ENCODE measurements around the gene P4HA2.

Gene P4HA2

GRCh38 chr5:132267166-132267739, 39.6 kb upstream of the P4HA2 start:
- no peak for DNase-seq
- POLR2A ChIA-PET, result no interaction called here
- Histone ChIP-seq H3K9me3 (ENCODE audit: control extremely low read depth in 1 of 5, control insufficient read depth in 4 of 5, insufficient read depth in 2 of 5, low read depth in 1 of 5, low read length in 4 of 5) (no peaks in the 10 kb centered on the region), H3K27ac (ENCODE audit: insufficient read depth in 1 of 2, low read depth in 1 of 2, low read length in 2 of 2, poor library complexity in 1 of 2, severe bottlenecking in 2 of 2) (no peak overlapping the region), H3K27me3 (replicated peaks in 2 of 5; ENCODE audit: control insufficient read depth in 4 of 5, insufficient read depth in 5 of 5, low read length in 4 of 5) (no peaks in the 10 kb centered on the region), H3K4me3 (ENCODE audit: control insufficient read depth in 1 of 7, extremely low read depth in 1 of 7, insufficient read depth in 4 of 7, low read depth in 2 of 7, low read length in 6 of 7) (no peak overlapping the region), H3K36me3 (ENCODE audit: control insufficient read depth in 4 of 4, insufficient read depth in 4 of 4, low read length in 3 of 4) (no peaks in the 10 kb centered on the region), H3K4me1 (ENCODE audit: control extremely low read depth in 1 of 4, control insufficient read depth in 4 of 4, insufficient read depth in 4 of 4, low read length in 3 of 4) (peaks cover 0 to 31% (median 15%) of the 10 kb centered on the region in 4 experiments)
- CTCF ChIA-PET, result interaction anchor here (1.2 to 1.8 kb wide), 3 partner anchors 12 to 28 kb away, joined by 3 to 6 read pairs (median 3); no protein-coding TSS in a partner anchor

GRCh38 chr5:132266836-132267160, 39.1 kb upstream of the P4HA2 start:
- CTCF ChIA-PET, result interaction anchor here (0.9 to 2.9 kb wide), 4 partner anchors 15 to 76 kb away, joined by 3 to 16 read pairs (median 4); no protein-coding TSS in a partner anchor
- POLR2A ChIA-PET, result no interaction called here

GRCh38 chr5:132266031-132266835, 38.6 kb upstream of the P4HA2 start:
- H3K27ac ChIP-seq (ENCODE audit: insufficient read depth in 1 of 2, low read depth in 1 of 2, low read length in 2 of 2, poor library complexity in 1 of 2, severe bottlenecking in 2 of 2), result no peak overlapping the region
- CTCF ChIA-PET, result interaction anchor here (0.9 to 2.9 kb wide), 4 partner anchors 15 to 76 kb away, joined by 3 to 16 read pairs (median 4); no protein-coding TSS in a partner anchor
- H3K4me1 ChIP-seq (ENCODE audit: control extremely low read depth in 1 of 4, control insufficient read depth in 4 of 4, insufficient read depth in 4 of 4, low read length in 3 of 4), result peaks cover 0 to 32% (median 16%) of the 10 kb centered on the region in 4 experiments
- POLR2A ChIA-PET, result no interaction called here
- WGBS (ENCODE audit: insufficient coverage), result 96% methylated on average over 7 of the region's 7 CpGs
- no peaks in the 10 kb centered on the region for H3K36me3 ChIP-seq (ENCODE audit: control insufficient read depth in 4 of 4, insufficient read depth in 4 of 4, low read length in 3 of 4)
- DNase-seq, result no peak
- no peaks in the 10 kb centered on the region for H3K9me3 ChIP-seq (ENCODE audit: control extremely low read depth in 1 of 5, control insufficient read depth in 4 of 5, insufficient read depth in 2 of 5, low read depth in 1 of 5, low read length in 4 of 5)
- no peak overlapping the region for H3K4me3 ChIP-seq (ENCODE audit: control insufficient read depth in 1 of 7, extremely low read depth in 1 of 7, insufficient read depth in 4 of 7, low read depth in 2 of 7, low read length in 6 of 7)
- H3K27me3 ChIP-seq (replicated peaks in 2 of 5; ENCODE audit: control insufficient read depth in 4 of 5, insufficient read depth in 5 of 5, low read length in 4 of 5), result no peaks in the 10 kb centered on the region

More at GRCh38 chr5:132266836-132267160, 39.1 kb upstream of the P4HA2 start:
- no peak overlapping the region for H3K4me3 ChIP-seq (ENCODE audit: control insufficient read depth in 1 of 7, extremely low read depth in 1 of 7, insufficient read depth in 4 of 7, low read depth in 2 of 7, low read length in 6 of 7)
- WGBS (ENCODE audit: insufficient coverage), result 100% methylated on average over 1 of the region's 1 CpG
- H3K9me3 ChIP-seq (ENCODE audit: control extremely low read depth in 1 of 5, control insufficient read depth in 4 of 5, insufficient read depth in 2 of 5, low read depth in 1 of 5, low read length in 4 of 5), result no peaks in the 10 kb centered on the region
- peaks cover 0 to 31% (median 15%) of the 10 kb centered on the region in 4 experiments for H3K4me1 ChIP-seq (ENCODE audit: control extremely low read depth in 1 of 4, control insufficient read depth in 4 of 4, insufficient read depth in 4 of 4, low read length in 3 of 4)
- H3K27ac ChIP-seq (ENCODE audit: insufficient read depth in 1 of 2, low read depth in 1 of 2, low read length in 2 of 2, poor library complexity in 1 of 2, severe bottlenecking in 2 of 2), result no peak overlapping the region
- no peak for DNase-seq
- no peaks in the 10 kb centered on the region for H3K36me3 ChIP-seq (ENCODE audit: control insufficient read depth in 4 of 4, insufficient read depth in 4 of 4, low read length in 3 of 4)
- no peaks in the 10 kb centered on the region for H3K27me3 ChIP-seq (replicated peaks in 2 of 5; ENCODE audit: control insufficient read depth in 4 of 5, insufficient read depth in 5 of 5, low read length in 4 of 5)

- H3K4me3 ChIP-seq (ENCODE audit: control insufficient read depth in 1 of 7, extremely low read depth in 1 of 7, insufficient read depth in 4 of 7, low read depth in 2 of 7, low read length in 6 of 7), result no peak overlapping the region
- ChIA-PET CTCF (interaction anchor here (1.3 to 2.9 kb wide), 4 partner anchors 12 to 75 kb away, joined by 3 to 16 read pairs (median 4); no protein-coding TSS in a partner anchor), POLR2A (no interaction called here)
- WGBS (ENCODE audit: insufficient coverage), result 44% methylated on average over 4 of the region's 8 CpGs
- no peaks in the 10 kb centered on the region for H3K9me3 ChIP-seq (ENCODE audit: control extremely low read depth in 1 of 5, control insufficient read depth in 4 of 5, insufficient read depth in 2 of 5, low read depth in 1 of 5, low read length in 4 of 5)
- no peaks in the 10 kb centered on the region for H3K36me3 ChIP-seq (ENCODE audit: control insufficient read depth in 4 of 4, insufficient read depth in 4 of 4, low read length in 3 of 4)
- no peaks in the 10 kb centered on the region for H3K27me3 ChIP-seq (replicated peaks in 2 of 5; ENCODE audit: control insufficient read depth in 4 of 5, insufficient read depth in 5 of 5, low read length in 4 of 5)
- peak; percentile 40 to 76 (median 76) for DNase-seq
- peaks cover 2 to 39% (median 23%) of the 10 kb centered on the region in 4 experiments for H3K4me1 ChIP-seq (ENCODE audit: control extremely low read depth in 1 of 4, control insufficient read depth in 4 of 4, insufficient read depth in 4 of 4, low read length in 3 of 4)
- H3K27ac ChIP-seq (ENCODE audit: insufficient read depth in 1 of 2, low read depth in 1 of 2, low read length in 2 of 2, poor library complexity in 1 of 2, severe bottlenecking in 2 of 2), result peak overlapping the region in 1 of 2 experiments; percentile 40
Observed at GRCh38 chr5:132265336-132266030, 37.8 kb upstream of the P4HA2 start.

GRCh38 chr5:132264546-132265335, 37.1 kb upstream of the P4HA2 start:
- Histone ChIP-seq H3K27me3 (replicated peaks in 2 of 5; ENCODE audit: control insufficient read depth in 4 of 5, insufficient read depth in 5 of 5, low read length in 4 of 5) (no peaks in the 10 kb centered on the region), H3K9me3 (ENCODE audit: control extremely low read depth in 1 of 5, control insufficient read depth in 4 of 5, insufficient read depth in 2 of 5, low read depth in 1 of 5, low read length in 4 of 5) (no peaks in the 10 kb centered on the region), H3K4me3 (ENCODE audit: control insufficient read depth in 1 of 7, extremely low read depth in 1 of 7, insufficient read depth in 4 of 7, low read depth in 2 of 7, low read length in 6 of 7) (no peak overlapping the region), H3K36me3 (ENCODE audit: control insufficient read depth in 4 of 4, insufficient read depth in 4 of 4, low read length in 3 of 4) (no peaks in the 10 kb centered on the region), H3K27ac (ENCODE audit: insufficient read depth in 1 of 2, low read depth in 1 of 2, low read length in 2 of 2, poor library complexity in 1 of 2, severe bottlenecking in 2 of 2) (no peak overlapping the region), H3K4me1 (ENCODE audit: control extremely low read depth in 1 of 4, control insufficient read depth in 4 of 4, insufficient read depth in 4 of 4, low read length in 3 of 4) (peaks cover 2 to 46% (median 30%) of the 10 kb centered on the region in 4 experiments)
- WGBS (ENCODE audit: insufficient coverage), result 56% methylated on average over 3 of the region's 4 CpGs
- POLR2A ChIA-PET, result no interaction called here
- CTCF ChIA-PET, result interaction anchor here (0.8 to 4.6 kb wide), 7 partner anchors 7 to 85 kb away, joined by 3 to 35 read pairs (median 4); no protein-coding TSS in a partner anchor
- no peak for DNase-seq

GRCh38 chr5:132263548-132264261, 36.1 kb upstream of the P4HA2 start:
- no peaks in the 10 kb centered on the region for H3K36me3 ChIP-seq (ENCODE audit: control insufficient read depth in 4 of 4, insufficient read depth in 4 of 4, low read length in 3 of 4)
- no peak overlapping the region for H3K4me3 ChIP-seq (ENCODE audit: control insufficient read depth in 1 of 7, extremely low read depth in 1 of 7, insufficient read depth in 4 of 7, low read depth in 2 of 7, low read length in 6 of 7)
- no peaks in the 10 kb centered on the region for H3K27me3 ChIP-seq (replicated peaks in 2 of 5; ENCODE audit: control insufficient read depth in 4 of 5, insufficient read depth in 5 of 5, low read length in 4 of 5)
- no peaks in the 10 kb centered on the region for H3K9me3 ChIP-seq (ENCODE audit: control extremely low read depth in 1 of 5, control insufficient read depth in 4 of 5, insufficient read depth in 2 of 5, low read depth in 1 of 5, low read length in 4 of 5)
- peaks cover 2 to 49% (median 32%) of the 10 kb centered on the region in 4 experiments for H3K4me1 ChIP-seq (ENCODE audit: control extremely low read depth in 1 of 4, control insufficient read depth in 4 of 4, insufficient read depth in 4 of 4, low read length in 3 of 4)
- CTCF ChIA-PET, result interaction anchor here (0.8 to 5.3 kb wide), 12 partner anchors 8 to 84 kb away, joined by 3 to 35 read pairs (median 4); no protein-coding TSS in a partner anchor
- 64% methylated on average over 6 of the region's 7 CpGs for WGBS (ENCODE audit: insufficient coverage)
- peak in 2 of 3 donors; percentile 43 to 72 for DNase-seq
- POLR2A ChIA-PET, result no interaction called here
- H3K27ac ChIP-seq (ENCODE audit: insufficient read depth in 1 of 2, low read depth in 1 of 2, low read length in 2 of 2, poor library complexity in 1 of 2, severe bottlenecking in 2 of 2), result no peak overlapping the region

All from common myeloid progenitor, CD34-positive (primary cell).